ENCODE results near the gene C1QTNF12.

DNA sequence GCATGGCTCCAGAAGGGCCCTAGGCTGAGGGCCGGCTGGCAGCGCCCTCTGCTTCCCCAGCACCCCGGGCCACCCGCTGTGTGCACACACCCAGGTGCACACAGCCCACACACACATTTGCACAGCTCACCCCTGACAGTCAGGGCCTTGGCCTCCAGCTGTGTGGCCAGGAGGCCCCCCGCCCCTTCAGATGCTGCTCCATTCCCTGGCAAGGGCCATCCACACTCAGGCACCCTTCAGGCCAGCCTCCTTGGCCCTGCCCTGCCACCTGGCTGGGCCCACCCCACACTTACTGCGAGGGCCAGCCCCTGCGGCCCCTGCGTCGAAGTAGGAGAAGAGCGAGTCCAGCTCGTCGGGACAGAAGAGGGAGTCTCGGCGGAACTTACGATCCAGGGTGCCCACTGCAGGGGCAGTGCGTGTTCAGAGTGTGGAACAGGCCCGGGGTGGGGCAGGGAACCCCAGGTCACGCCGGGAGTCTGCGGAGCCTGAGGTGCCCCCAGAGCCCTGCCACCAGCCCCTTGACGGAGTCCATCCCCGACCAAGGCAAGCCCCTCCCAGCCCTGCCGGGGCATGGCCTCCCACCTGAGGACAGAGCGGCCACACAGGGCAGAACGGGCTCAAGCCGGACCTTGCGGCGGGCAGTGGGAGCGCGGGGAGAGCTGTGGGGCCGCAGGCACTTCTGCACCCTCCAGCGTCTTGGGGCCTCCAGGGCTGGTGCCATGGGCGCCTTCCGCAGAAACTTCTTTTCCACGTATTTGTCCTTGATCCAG lies 48.8 kb upstream of the C1QTNF12 start:
- TF ChIP-seq CTCF (IDR thresholded peaks at IDR 0.05; ENCODE audit: insufficient read depth, low read length, poor library complexity, severe bottlenecking), result no peak
- TF ChIP-seq EZH2phosphoT487 (conservative IDR thresholded peaks at IDR 0.05; ENCODE audit: low read length), result no peak
